NB4 (cell line): Measurements from ENCODE around the gene POU2AF2.

ENCODE experiments used
- DNase-seq: peaks from one replicate; pipeline ENCODE4 v3.0.0; 2010; ENCODE audit warnings: low read depth
- H3K4me3 ChIP-seq: one replicate; pipeline ENCODE4 v1.5.1; 2011; ENCODE audit warnings: mild to moderate bottlenecking, low read depth, low read length, moderate library complexity
- CTCF ChIP-seq: IDR thresholded peaks from one replicate; pipeline ENCODE4 v1.5.1; 2012; ENCODE audit warnings: low read depth, low read length
- MAX ChIP-seq: IDR thresholded peaks from 2 replicates; pipeline ENCODE4 v1.6.1; 2011; ENCODE audit warnings: low read depth, low read length
- MYC ChIP-seq: IDR thresholded peaks from 2 replicates; pipeline ENCODE4 v1.6.1; 2011; ENCODE audit warnings: low read depth, low read length
- POLR2A ChIP-seq: IDR thresholded peaks from 2 replicates; pipeline ENCODE4 v1.6.1; 2011; ENCODE audit warnings: mild to moderate bottlenecking; ENCODE audit not compliant: insufficient read length; ENCODE audit errors: extremely low read depth

Gene POU2AF2

GRCh38 chr11:111250936-111251335 lies 5.4 kb downstream of the POU2AF2 start:
- H3K4me3 ChIP-seq: no peak overlapping the region
- TF ChIP-seq MYC (no peak), MAX (no peak), CTCF (no peak), POLR2A (no peak)
- no peak for DNase-seq

- H3K4me3 ChIP-seq: no peak overlapping the region
- no peak for DNase-seq
- no peak for TF ChIP-seq MAX
Measured at GRCh38 chr11:111253131-111253530, 7.6 kb downstream of the POU2AF2 start.

- TF ChIP-seq POLR2A: no peak
- TF ChIP-seq MYC: no peak
- TF ChIP-seq MAX: no peak
- TF ChIP-seq CTCF: no peak
- no peak overlapping the region for H3K4me3 ChIP-seq
- no peak for DNase-seq
Measured at GRCh38 chr11:111253630-111254029, 8.1 kb downstream of the POU2AF2 start.

GRCh38 chr11:111258046-111258445 lies 12.5 kb downstream of the POU2AF2 start:
- DNase-seq: no peak
- TF ChIP-seq MYC (no peak), CTCF (no peak), POLR2A (no peak), MAX (no peak)
- no peak overlapping the region for H3K4me3 ChIP-seq

GRCh38 chr11:111259896-111260295 lies 14.4 kb downstream of the POU2AF2 start:
- TF ChIP-seq MYC: no peak
- TF ChIP-seq MAX: no peak
- TF ChIP-seq CTCF: no peak
- no peak for TF ChIP-seq POLR2A
- H3K4me3 ChIP-seq: no peak overlapping the region
- DNase-seq: no peak

- no peak overlapping the region for H3K4me3 ChIP-seq
- no peak for DNase-seq
- TF ChIP-seq MAX (no peak), CTCF (no peak), MYC (no peak), POLR2A (no peak)
Measured at GRCh38 chr11:111260811-111261210, 15.3 kb downstream of the POU2AF2 start.
